ENCODE results near the gene SMIM33.
"Not testable (repeated sequence)": the region's sequence is repeated elsewhere in the genome, so short reads cannot be mapped to it uniquely, and the experiment has no call there.

SMIM33 gene

DNA sequence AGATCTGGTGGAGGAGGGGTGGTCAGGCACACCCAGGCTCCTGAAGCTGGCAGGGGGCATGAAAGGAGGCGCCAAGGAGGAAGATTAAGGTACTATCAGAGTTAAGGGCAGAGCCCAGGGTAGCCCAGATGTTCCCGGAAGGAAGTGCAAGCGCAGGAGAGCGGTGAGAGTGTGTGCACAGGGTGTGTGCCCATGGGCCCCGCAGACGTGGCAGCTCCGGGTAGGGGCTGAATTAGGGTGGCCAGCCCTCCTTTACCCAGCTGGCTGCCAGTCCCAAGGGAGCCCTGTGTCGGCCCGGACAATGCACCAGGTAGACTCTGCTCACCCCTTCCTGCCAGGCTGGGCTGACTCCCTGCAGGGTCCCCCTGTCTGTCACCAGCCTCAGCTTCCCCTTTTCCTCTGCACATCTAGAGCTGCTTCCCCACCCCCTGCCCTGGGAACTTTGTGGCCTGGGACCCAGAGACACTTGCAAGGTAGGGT is at the start of gene SMIM33:
Gene SMIM33, plus strand, starts transcription at position 184 of the 480 bp plus-strand sequence. Its CDS starts 118 bp downstream, at position 302.
- DNase-seq: peak in 1 of 4 experiments; percentile 25

DNA sequence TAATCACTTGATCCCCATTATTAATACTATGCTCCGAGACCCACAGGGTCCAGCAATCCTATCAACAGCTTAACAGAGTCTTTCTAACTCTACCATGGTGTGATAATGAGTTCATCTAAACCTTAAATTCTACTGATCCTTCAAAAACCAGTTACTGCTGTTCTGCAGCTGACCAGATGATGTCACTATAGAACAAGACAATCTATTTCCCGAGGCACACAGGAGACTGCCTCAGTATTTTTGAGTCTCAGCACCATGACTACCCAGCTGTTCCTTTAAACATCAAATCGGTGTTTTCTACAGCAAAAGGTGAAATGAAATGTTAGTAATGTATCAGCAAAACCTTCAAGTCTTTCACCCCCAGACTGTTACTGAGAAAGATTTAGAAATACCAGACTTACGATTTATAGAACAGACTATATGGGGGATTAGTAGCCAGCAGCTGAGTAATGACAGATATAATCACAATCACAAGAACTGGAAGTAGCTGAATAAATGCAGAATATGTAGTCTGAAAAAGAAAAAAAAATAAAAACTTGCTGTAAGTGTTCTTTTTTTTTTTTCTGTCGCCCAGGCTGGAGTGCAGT is 48.4 kb upstream of the SMIM33 start:
- no peak for DNase-seq

DNA sequence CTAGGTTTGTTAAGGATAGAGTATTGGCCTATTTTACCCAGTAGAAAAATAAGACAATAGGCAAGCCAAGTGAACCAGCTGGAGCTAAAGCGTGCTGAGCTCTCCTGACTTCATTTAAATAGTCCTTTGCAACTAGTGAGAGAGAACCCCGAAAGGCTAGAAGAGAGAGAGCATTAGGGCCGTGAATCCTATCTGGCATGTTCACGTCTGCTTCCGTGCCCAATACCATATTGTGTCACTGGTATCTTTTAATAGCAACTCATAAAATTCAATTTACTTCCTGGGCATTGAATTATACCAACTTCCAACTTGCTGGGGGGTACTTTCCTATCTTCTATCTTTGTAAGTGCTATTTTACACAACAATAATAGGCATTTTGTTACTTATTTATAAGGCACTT is 45.3 kb upstream of the SMIM33 start:
- DNase-seq: no peak

DNA sequence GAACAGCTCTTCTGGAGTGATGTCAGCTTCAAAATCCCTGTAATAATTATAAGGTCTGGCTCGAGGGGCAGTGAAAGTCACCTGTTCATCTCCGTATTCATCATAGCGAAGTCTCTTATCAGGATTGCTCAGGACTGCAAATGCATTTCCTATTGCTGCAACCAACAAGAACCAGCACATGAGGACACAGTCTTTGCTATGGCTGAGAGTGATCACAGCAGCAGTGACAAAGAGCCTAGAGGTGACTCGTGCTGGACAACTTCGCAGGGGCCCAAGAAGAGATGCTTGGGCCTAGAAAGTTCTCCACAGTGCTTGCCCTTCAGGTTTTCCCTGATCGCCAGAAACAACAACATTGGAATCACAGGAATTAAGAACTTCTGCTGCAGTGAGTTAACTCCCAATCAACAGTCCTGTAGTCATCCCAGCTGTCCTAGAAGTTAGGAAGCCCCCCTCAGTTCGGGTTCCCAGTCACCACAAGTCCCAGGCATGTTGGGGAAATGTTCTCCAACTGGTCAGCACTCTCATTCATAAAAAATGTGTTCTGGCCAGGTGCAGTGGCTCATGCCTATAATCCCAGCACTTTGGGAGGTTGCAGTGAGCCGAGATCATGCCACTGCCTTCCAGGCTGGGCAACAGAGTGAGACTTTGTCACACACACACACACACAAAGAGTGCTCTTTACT is 44.5 kb upstream of the SMIM33 start:
- no peak for DNase-seq

DNA sequence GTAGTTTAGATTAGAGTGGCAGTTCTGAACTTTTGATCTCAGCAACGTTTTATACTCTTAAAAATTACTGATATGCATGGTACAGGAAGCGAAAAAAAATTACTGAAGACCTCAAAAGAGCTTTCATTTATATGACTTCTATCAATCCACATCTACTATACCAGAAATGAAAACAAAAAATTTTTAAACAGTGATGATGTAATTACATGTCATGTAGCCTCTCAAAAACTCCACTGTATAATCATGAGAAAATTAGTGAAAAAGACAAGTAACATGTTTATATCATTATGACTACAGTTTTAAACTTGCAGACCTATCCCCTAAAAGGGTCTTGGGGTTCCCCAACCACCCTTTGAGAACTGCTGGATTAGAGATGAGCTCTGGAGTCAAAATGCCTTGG is 40.8 kb upstream of the SMIM33 start:
- no peak for DNase-seq

DNA sequence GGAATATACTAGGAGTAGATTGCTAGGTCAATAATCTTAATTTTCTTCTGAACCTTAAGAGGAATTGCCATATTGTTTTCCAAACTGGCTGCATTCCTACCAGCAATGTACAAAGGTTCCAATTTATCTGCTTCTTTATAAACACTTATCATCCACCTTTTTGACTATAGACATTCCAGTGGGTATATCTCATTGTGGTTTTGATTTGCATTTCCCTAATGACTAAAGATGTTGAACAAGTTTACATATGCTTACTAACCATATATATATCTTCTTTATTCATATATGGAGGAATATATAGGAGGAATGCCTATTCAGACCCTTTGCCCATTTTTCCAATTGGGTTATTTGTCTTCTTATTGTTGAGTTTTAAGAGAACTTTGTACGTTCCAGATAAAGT is 39.1 kb upstream of the SMIM33 start:
- no peak for DNase-seq

DNA sequence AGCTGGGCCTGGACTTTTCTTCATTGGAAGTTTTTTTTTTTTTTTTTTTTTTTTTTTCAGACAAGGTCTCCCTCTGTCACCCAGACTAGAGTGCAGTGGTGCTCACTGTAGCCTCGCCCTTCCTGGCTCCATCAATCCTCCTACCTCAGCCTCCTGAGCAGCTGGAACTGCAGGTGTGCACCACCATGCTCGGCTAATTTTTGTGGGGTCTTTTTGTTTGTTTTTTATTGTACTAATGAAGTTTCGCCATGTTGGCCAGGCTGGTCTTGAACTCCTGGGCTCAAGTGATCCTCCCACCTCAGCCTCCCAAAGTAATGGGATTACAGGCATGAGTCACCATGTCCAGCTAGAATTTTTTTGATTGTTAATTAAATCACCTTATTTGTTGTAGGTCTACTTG is 35.1 kb upstream of the SMIM33 start:
- no peak for DNase-seq

DNA sequence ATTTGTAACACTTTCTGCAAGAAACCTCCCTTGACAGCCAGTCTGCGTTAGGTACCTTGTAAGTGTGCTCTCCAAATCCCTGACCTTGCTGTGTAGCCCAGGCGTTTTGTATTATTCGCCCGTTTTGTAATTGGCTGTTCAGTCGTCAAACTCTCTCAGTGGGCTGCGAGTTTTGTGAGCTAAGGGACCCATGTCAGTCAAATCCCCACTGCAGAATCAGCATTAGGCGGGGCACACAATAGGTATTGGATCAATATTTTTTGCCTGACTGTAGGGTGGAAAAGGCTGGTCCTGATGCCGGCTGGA is 32.1 kb upstream of the SMIM33 start:
- no peak for DNase-seq

DNA sequence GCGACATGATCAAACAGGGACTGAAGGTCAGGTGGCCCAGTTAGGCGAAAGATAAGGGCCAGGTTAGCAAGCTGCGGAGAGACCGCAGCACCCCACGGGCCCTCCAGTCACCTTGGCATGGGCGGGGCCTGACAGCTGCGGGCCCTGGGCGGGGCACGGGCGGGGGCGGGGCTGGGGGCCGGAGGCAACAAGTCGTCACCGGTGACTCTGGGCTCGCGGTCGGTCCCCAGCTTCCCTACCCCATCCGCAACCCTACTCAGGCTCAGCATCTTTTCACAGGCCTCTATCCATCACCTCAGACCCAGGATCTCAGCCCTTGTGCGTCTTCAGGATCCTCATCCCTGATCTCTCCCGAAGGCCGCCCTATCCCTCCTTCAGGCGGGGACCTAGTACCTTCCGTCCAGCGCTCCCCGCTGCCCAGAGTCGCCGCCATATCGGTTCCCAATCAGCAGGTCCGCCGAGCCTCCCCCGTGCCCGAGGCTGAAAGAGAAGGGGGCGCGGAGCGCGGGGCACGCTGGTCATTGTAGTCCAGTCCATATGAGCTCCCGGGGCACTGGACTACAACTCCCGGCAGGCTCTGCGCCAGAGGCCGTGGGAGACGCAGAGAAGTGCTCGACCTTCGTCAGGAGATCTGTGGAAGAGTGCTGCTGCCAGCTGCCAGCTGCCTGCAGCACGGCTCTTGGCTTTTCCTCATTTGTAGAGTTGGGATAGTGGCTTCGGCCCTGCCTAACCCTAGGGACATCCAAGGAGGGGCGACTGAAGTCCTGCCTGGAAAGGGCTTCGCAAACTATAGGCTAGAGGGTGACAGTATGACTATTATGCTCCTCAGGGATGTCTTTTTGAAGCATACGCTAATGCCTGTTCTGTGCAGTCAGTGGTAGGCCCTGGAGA is 31.5 kb upstream of the SMIM33 start, which contains the start of gene DNAJC18:
Gene DNAJC18, minus strand, starts transcription at position 513 of the 891 bp plus-strand sequence. Its CDS starts 80 bp downstream, at position 433.
- DNase-seq: peak; percentile 56 to 88 (median 69)

DNA sequence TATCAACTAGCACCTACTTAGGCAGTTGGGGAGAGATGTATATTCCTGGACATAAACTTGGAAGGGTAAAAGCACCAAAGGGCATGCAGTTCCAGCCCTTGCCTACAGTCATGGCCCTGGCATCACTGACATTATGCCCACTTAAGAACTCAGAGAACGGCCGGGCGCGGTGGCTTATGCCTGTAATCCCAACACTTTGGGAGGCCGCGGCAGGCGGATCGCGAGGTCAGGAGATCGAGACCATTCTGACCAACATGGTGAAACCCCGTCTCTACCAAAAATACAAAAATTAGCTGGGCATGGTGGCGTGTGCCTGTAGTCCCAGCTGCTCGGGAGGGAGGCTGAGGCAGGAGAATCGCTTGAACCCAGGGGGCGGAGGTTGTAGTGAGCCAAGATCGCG is 30.4 kb upstream of the SMIM33 start:
- DNase-seq: not testable (repeated sequence)

DNA sequence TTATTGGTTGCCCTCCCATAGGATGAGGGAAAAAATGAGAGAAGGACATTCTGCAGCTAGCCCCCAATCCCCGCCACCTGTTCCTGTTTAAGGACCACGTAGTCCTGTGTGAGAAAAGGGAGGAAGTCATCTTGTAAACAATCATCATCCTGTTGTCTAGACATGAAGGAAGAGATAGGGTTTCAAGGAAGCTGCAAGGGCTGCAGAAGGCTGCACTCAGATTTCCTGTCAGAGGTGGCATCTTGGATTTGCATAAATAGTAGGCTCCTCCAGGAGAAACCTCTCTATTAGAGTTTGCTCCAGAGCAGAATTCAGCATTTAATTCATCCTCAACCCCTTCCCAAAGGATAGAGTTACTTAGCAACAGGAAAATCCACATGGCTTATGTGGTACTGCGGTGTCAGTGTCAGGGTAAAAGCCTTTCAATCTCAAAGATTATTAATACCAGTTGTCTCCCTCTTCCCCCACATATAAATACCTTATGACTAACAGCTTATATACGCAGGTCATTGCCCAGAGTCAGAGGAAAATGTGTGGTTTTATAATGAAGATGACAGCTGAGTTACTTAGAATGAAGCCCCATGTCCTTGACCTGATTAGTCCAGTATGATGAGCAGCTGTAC is 26.9 kb upstream of the SMIM33 start:
- DNase-seq: no peak

DNA sequence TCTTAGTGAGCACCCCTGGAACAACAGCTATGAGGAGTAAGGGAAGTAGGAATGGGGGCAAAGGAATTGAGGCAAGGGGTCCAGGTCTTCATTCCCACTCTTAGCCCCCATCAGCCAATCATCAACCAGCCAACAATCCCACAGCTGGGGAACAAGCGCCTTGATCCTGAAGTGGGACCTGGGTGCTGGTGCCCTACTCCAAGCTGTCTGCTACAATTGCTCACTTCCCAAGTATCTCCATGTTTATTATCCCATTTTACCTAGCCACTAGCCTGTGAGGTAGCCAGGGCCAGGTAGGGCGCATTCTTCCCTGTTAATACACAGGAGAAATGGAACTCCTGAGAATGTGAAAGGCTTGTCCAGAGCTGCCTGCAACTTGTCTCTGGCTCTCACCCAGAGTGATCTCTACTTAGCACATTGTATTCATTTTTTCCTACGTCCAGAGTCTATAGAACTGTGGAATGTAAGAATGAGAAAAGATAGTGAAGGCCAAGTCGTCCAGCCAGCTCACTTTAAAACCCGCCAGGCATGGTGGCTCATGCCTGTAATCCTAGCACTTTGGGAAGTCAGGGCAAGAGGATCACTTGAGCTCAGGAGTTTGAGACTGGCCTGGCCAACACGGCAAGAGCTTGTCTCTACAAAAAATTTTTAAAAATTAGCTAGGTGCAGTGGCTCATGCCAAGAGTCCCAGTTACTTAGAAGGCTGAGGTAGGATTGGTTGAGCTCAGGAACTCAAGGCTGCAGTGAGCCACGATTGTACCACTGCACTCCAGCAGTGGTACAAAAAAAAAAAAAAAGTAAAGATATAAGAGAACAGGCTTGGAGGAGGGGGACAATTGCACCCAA is 25.3 kb upstream of the SMIM33 start:
- DNase-seq: no peak

DNA sequence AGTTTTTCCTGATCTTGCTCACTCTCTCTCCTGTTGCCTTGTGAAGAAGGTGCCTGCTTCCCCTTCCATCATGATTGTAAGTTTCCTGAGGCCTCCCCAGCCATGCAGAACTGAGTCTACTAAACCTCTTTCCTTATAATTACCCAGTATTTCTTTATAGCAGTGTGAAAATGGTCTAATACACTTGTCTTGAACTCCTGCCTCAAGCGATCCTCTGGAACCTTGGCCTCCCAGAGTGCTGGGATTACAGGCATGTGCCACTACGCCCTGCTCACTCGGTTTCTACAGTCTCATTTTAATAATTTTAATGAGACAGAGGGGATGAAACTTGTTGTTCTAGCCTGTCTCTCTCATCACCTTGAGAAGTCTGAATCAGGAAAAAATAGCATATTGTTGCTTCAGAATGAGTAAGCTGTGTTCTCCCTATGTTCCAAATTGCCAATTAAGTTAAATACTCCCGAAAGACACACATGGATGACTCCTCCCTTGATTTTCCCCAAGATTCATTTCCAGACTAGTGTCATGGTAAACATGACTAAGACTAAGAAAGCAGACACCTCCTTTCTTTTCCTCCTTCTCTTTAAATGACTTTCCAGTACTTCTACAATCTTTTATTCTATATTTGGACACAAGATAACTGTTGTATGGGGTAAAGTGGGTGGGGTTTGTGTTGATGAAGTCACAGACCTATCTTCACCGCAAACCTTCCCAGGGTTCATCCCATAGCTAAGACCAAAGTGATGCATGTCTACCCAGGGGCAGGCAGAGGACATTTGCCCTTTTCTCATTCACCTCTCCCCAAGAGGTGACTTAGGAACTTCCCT is 23.6 kb upstream of the SMIM33 start:
- no peak for DNase-seq

DNA sequence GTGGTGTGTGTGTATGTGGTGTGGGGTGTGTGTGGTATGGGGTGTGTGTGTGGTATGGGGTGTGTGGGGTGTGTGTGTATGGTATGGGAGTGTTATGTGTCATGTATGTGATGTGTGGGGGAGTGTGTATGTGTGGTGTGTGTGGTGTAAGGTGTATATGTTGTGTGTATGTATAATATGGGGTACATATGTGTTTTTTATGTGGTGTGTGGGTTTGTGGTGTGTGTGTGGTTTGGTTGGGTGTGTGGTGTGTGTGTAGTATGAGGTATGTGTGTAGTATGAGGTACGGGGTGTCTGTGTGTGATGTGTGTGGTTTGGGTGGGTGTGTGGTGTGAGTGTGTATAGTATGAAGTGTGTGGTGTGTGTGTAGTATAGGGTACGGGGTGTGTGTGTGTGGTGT is 19.6 kb upstream of the SMIM33 start:
- DNase-seq: no peak

DNA sequence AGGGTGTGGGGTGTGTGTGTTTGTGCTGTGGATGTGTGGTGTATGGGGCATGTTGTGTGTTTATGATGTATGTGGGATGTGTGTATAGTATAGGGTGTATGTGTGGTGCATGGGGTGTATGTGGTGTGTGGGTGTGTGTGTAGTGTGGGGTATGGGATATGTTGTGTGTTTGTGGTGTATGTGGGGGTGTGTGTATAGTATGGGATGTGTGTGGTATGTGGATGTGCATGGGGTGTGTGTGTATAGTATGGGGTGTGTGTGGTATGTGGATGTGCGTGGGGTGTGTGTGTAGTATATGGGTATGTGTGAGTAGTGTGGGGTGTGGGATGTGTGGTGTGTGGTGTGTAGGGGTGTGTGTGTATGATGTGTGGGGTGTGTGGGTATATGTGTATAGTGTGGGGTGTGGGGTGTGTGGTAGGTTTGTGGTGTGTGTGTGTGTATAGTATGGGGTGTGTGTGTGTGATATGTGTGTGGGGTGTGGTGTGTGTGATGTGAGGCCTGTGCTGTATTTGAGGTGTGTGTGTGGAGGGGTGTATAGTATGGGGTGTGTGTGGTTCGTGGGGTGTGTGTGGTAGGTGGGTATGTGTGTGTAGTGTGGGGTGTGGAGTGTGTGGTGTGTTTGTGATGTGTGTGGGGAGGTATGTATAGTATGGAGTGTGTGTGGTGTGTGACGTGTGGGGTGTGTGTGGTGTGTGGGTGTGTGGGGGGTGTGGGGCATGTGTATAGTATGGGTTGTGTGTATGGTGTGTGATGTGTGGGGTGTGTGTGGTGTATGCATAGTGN is 18.7 kb upstream of the SMIM33 start:
- DNase-seq: no peak

DNA sequence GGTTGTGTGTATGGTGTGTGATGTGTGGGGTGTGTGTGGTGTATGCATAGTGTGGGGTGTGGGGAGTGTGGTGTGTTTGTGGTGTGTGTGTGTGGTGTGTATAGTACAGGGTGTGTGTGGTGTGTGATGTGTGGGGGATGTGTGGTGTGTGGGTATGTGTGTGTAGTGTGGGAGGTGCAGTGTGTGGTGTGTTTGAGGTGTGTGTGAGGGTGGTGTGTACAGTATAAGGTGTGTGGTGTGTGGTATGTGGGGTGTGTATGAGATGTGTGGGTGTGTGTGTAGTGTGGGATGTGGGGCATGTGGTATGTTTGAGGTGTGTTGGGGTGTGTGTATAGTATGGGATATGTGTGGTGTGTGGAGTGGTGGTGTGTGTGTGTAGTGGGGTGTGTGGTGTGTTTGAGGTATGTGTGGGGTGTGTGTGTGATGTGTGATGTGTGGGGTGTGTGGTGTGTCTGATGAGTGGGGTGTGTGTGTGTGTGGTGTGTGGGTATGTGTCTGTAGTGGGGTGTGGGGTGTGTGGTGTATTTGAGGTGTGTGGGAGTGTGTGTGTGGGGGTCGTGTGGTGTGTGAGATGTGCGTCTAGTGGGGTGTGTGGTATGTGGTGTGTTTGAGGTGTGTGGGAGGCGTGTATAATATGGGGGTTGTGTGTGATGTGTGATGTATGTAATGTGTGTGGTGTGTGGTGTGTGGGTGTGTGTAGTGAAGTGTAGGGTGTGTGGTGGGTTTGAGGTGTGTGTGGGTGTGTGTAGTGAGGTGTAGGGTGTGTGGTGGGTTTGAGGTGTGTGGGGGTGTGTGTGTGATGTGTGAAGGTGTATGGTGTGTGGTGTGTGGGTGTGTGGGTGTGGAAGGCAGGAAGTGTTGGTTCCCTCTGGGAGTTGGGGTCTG is 16.9 kb upstream of the SMIM33 start:
- DNase-seq: no peak

DNA sequence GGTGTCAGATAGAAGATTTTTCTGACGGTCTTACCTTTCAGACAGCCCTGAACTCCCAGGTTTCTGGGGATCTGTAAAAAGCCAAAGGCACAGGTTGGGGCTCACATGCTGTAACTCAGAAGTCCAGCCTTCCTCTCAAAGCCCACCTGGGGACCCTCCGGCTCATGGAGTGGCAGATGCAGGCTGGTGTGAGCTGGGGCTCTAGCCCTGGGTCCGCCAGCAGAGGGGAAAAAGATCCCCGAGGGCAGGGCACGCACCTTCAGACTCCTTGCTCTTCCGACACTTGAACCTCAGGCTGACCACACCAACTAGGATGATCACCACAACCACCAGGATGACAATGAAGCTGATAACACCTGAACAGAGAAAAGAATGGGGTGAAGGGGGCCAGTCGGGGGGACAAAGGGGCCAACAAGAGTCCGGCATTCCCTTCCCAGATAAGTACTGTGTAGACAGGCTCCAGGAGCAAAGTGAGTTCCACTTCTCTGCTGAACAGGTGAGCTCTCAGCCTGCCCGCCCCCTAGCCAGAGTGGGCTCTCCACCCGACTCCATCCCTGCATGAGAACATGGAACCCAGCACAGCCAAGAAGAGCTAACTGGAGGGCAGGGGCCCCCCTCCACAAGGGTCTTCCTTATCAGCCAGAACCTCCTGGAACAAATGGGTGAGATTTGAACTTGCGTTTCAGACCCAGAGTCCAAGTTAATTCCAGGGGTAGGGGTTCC is 16.1 kb upstream of the SMIM33 start:
- DNase-seq: no peak

DNA sequence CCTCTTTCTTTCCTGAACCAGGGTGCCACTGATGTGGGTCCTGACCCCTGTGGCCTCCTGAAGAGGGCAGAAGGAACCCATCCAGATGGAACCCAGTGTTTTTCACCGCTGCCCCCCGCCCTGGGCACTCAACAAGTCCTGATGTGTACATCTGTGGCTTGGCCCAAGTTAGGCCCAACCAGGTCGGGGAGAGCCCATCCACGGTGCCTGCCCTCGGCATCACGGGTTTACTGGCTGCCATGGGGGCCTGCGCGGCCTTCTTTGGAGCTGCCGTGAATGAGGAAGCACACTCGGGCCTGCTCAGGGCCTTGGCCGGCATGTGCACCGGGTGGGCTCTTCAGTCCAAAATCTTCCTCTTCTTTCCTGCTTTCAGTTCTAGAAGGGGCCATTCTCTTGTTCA is 14.0 kb upstream of the SMIM33 start:
- DNase-seq: no peak

DNA sequence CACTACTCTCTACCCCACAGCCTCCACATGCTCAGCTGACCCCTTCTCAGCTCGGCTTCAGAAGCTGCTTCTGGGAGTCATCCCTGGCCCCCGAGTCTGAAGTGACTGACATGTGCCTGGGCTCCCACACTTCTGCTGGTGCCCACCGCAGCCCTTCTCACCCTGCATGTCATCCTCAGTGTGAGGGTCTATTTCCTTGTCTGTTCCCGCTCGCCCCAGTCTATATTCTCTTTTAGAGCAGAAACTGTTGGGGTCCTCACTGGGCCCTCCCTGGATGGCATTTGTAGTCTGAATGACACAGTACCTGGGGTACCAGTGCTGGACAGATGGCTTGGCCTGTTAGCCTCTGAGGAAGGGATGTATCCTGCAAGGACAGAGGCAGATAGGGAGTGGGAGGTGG is 13.6 kb upstream of the SMIM33 start:
- no peak for DNase-seq
